Right lobe of liver (tissue), 6 donors: ENCODE results near the gene KDM4C. TPM values are rescaled to one million over a fixed set of nuclear protein-coding genes. Genes with fewer than 3 reads are reported as not detected.
"Not testable (repeated sequence)": the region's sequence is repeated elsewhere in the genome, so short reads cannot be mapped to it uniquely, and the experiment has no call there.

Experiments
- ATAC-seq, 4 donors: fragments of 200-7000 bp; cut with Tn5 transposase; one replicate each; pipeline ENCODE4 v1.9.1; 2020; ENCODE audit warnings: mild to moderate bottlenecking in 4 of 4, moderate library complexity in 4 of 4
- DNase-seq, 3 donors: peaks; one replicate each; pipeline ENCODE4 v3.0.0-alpha.2; 2020
- H3K27ac ChIP-seq, 3 donors: fragments of 200-600 bp; one replicate each; pipeline ENCODE4 v1.8.0; 2022
- H3K27me3 ChIP-seq, 2 donors: fragments of 200-600 bp; one replicate each; pipeline ENCODE4 v1.8.0; 2022
- H3K36me3 ChIP-seq, 4 donors: fragments of 200-600 bp; sonication (generic) in 1 of 4; one replicate each; pipeline versions ENCODE4 v1.5.1 to v1.8.0; 2017 to 2022; ENCODE audit warnings: control low read depth in 1 of 4
- H3K4me1 ChIP-seq, 4 donors: fragments of 200-600 bp; sonication (generic) in 1 of 4; one replicate each; pipeline versions ENCODE4 v1.5.1 to v1.8.0; 2017 to 2022; ENCODE audit warnings: control low read depth in 1 of 4
- H3K4me3 ChIP-seq, 3 donors: fragments of 200-600 bp; one replicate each; pipeline ENCODE4 v1.8.0; 2022
- H3K9me3 ChIP-seq, 4 donors: fragments of 200-600 bp; sonication (generic) in 1 of 4; one replicate each; pipeline versions ENCODE4 v1.5.1 to v1.8.0; 2017 to 2022; ENCODE audit warnings: control low read depth in 1 of 4
- POLR2A ChIP-seq: fragments of 450-650 bp; IDR thresholded peaks from one replicate; pipeline ENCODE4 v1.6.1; 2017; ENCODE audit warnings: antibody characterized with exemption, mild to moderate bottlenecking
- WGBS: methylation state at CpG from one replicate; pipeline ENCODE4 v1.1.6; 2018; ENCODE audit warnings: low coverage, low lambda C conversion rate; ENCODE audit not compliant: insufficient coverage; ENCODE audit errors: missing lambda C conversion rate; 5-methylcytosine and 5-hydroxymethylcytosine counted together
- intact Hi-C, 2 donors: fragments of 100-400 bp; cut with DNase I; formaldehyde crosslinking; loops; one replicate each; pipeline versions ENCODE4 v1.11.2 to v1.14.1; 2022
- total RNA-seq, 6 experiments: library from RNA; depleted of rRNA in 2 of 6; stranded (reverse); fragments of >200 nt in 2 of 6; fragmentation: NEBNext Ultra II Directional in 3 of 6; extraction: Animal tissue kit (Norgen Biotek cat#: 25700) in 3 of 6; gene quantifications; one replicate each; pipeline versions ENCODE4 v1.1.0 to v1.2.4, GENCODE V29; 2016 to 2023
- TF ChIP-seq, protein P1 (sequence below), 4 donors: fragments of 200-600 bp in 3 of 4; fragments of 450-650 bp in 1 of 4; IDR thresholded peaks; one replicate each; pipeline versions ENCODE4 v1.5.1 to v1.8.0; 2016 to 2022; ENCODE audit warnings: antibody characterized with exemption in 4 of 4, mild to moderate bottlenecking in 2 of 4
- donor health status: DM: no; HTN: yes; CAD: no.
- donor health status: DM: no; HTN: no; CAD: no.
- donor health status: DM: no; HTN: no; CAD: no.
- donor health status: DM: no; HTN: yes; CAD: no.
- donor health status: DM: no; HTN: yes; CAD: no.

KDM4C gene
- total RNA-seq, 6 experiments from 2014 or later = 14.1 to 20.9 (median 15.3) TPM

DNA sequence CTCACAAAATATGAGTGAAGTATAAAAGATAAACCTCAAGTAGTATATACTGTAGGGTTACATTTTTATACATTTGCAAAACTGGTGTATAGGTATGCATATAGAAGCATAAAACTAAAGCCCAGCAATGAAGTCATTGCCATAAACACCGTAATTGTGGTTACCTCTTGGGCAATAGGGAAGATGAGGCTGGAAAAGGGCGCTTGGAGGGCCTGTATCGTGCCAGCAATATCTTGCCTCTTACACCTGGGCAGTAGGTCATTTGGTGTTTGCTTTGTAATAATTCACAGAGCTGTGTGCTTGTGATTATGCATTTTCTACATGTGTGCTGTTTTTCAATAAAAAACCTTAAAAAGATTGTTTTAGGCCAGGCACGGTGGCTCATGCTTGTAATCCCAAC lies 45.2 kb downstream of the KDM4C start:
- Histone ChIP-seq H3K4me3 (no peak overlapping the region), H3K36me3 (peaks cover 0 to 2% (median 1%) of the 10 kb centered on the region in 4 donors), H3K27me3 (no peaks in the 10 kb centered on the region), H3K27ac (no peak overlapping the region), H3K4me1 (no peaks in the 10 kb centered on the region), H3K9me3 (no peaks in the 10 kb centered on the region)
- intact Hi-C loops = no loop called here
- ATAC-seq = peak in 2 of 4 donors; percentile 18 to 59
- TF ChIP-seq, protein P1, sequence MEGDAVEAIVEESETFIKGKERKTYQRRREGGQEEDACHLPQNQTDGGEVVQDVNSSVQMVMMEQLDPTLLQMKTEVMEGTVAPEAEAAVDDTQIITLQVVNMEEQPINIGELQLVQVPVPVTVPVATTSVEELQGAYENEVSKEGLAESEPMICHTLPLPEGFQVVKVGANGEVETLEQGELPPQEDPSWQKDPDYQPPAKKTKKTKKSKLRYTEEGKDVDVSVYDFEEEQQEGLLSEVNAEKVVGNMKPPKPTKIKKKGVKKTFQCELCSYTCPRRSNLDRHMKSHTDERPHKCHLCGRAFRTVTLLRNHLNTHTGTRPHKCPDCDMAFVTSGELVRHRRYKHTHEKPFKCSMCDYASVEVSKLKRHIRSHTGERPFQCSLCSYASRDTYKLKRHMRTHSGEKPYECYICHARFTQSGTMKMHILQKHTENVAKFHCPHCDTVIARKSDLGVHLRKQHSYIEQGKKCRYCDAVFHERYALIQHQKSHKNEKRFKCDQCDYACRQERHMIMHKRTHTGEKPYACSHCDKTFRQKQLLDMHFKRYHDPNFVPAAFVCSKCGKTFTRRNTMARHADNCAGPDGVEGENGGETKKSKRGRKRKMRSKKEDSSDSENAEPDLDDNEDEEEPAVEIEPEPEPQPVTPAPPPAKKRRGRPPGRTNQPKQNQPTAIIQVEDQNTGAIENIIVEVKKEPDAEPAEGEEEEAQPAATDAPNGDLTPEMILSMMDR (IDR thresholded peaks at IDR 0.05) = no peak
- WGBS = 63% methylated on average over 4 of the region's 4 CpGs
- no peak for DNase-seq

DNA sequence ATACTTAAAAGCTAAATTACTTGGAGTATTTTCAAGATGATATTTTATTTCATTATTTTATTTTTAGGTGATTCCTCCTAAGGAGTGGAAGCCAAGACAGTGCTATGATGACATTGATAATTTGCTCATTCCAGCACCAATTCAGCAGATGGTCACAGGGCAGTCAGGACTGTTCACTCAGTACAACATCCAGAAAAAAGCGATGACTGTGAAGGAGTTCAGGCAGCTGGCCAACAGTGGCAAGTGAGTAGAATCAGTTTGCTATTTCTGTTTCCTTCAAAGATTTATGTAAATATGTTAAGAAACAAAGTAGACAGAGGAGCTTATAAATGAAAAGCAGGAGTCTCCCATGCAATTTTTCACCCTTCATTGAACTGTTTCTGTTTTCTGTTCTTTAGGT lies 47.8 kb downstream of the KDM4C start:
- Histone ChIP-seq H3K36me3 (peaks cover 0 to 6% (median 1%) of the 10 kb centered on the region in 4 donors), H3K27ac (no peak overlapping the region), H3K27me3 (no peaks in the 10 kb centered on the region), H3K9me3 (no peaks in the 10 kb centered on the region), H3K4me1 (no peaks in the 10 kb centered on the region), H3K4me3 (no peak overlapping the region)
- DNase-seq (peak in 1 of 3 donors; percentile 28), ATAC-seq (peak in 3 of 4 donors; percentile 40 to 76 (median 52))
- TF ChIP-seq, protein P1 (IDR thresholded peaks at IDR 0.05) = no peak
- no peak for TF ChIP-seq POLR2A
- 6% methylated on average over 1 of the region's 1 CpG for WGBS
- intact Hi-C loops = no loop called here

DNA sequence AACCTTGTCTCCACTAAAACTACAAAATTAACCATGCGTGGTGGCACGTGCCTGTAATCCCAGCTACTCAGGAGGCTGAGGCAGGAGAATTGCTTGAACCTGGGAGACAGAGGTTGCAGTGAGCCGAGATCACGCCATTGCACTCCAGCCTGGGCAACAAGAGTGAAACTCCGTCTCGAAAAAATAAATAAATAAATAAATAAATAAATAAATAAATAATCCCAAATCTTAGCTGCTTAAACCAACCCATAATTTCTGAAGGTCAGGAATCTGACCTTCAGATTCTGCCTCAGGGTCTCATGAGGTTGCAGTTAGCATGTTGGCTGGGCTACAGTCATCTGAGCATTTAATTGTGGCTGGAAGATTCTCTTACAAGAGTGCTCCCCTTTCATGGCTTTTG lies 48.5 kb downstream of the KDM4C start:
- H3K27ac ChIP-seq, H3K27me3 ChIP-seq, H3K36me3 ChIP-seq, ATAC-seq, H3K4me1 ChIP-seq, H3K4me3 ChIP-seq, intact Hi-C loops, H3K9me3 ChIP-seq, DNase-seq: not testable (repeated sequence)
- WGBS = 100% methylated on average over 3 of the region's 6 CpGs

DNA sequence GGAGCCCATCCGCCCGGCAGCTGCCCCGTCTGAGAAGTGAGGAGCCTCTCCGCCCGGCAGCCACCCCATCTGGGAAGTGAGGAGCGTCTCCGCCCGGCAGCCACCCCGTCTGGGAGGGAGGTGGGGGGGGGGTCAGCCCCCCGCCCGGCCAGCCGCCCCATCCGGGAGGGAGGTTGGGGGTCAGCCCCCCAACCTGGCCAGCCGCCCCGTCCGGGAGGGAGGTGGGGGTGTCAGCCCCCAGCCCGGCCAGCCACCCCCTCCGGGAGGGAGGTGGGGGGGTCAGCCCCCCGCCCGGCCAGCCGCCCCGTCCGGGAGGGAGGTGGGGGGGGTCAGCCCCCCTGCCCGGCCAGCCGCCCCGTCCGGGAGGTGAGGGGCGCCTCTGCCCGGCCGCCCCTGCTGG lies 49.9 kb downstream of the KDM4C start:
- 100% methylated on average over 6 of the region's 30 CpGs for WGBS
- H3K36me3 ChIP-seq, DNase-seq, H3K27me3 ChIP-seq, H3K9me3 ChIP-seq, H3K4me3 ChIP-seq, ATAC-seq, intact Hi-C loops, H3K27ac ChIP-seq, H3K4me1 ChIP-seq: not testable (repeated sequence)

DNA sequence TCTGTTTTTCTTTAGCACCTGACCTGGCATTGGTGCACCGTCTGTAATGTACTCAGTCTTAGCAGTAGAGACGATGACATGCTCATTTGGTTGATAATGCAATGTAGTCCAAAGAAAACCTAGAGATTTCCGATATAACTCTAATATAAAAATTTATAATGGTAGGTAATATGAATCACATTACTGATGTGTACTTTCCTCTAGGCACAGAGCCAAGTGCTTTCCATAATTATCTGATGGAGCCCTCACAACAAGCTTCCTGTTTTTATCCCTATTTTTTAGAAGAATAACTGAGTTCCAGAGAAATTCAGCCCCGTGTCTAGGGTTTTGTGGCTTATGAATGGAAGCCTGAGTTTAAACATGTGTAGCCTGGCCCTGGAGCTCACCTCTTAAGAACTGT lies 53.7 kb downstream of the KDM4C start:
- 94% methylated on average over 4 of the region's 4 CpGs for WGBS
- intact Hi-C loops = no loop called here
- Histone ChIP-seq H3K9me3 (no peaks in the 10 kb centered on the region), H3K36me3 (peaks cover 0 to 4% (median under 1%) of the 10 kb centered on the region in 4 donors), H3K4me1 (no peaks in the 10 kb centered on the region), H3K4me3 (no peak overlapping the region), H3K27ac (no peak overlapping the region), H3K27me3 (no peaks in the 10 kb centered on the region)
- ATAC-seq = no peak
- TF ChIP-seq, protein P1 (IDR thresholded peaks at IDR 0.05) = no peak
- no peak for TF ChIP-seq POLR2A
- DNase-seq = no peak

DNA sequence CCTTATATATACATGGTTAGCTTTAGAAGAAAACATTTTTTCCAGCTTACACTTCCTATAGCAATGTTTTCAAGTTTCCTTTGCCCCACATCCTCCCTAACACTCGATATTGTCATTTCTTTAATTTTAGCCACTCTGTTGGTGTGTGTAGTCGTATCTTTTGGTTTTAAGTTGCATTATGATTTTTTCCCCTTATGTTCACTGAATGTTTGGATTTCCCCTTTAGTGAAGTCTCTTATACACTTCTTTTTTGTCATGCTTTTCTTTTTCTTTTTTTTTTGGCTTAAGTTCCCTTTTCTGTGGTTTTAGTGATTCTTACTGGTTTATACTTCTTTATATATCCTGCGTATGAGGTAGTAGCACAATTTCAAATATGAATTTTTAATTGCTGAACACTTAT lies 58.8 kb downstream of the KDM4C start:
- no peak for DNase-seq
- H3K36me3 ChIP-seq = no peaks in the 10 kb centered on the region
- 67% methylated on average over 3 of the region's 3 CpGs for WGBS
- intact Hi-C loops = no loop called here
- H3K27ac ChIP-seq = no peak overlapping the region
- no peaks in the 10 kb centered on the region for H3K9me3 ChIP-seq
- TF ChIP-seq, protein P1 (IDR thresholded peaks at IDR 0.05) = no peak
- TF ChIP-seq POLR2A = no peak
- no peak overlapping the region for H3K4me3 ChIP-seq
- no peak for ATAC-seq
- H3K27me3 ChIP-seq = no peaks in the 10 kb centered on the region
- H3K4me1 ChIP-seq = peaks cover 0 to 16% (median 7%) of the 10 kb centered on the region in 4 donors
